D721Med (cell line): ENCODE results near the gene SLC11A1.

Source experiments
- DNase-seq: peaks from one replicate; pipeline ENCODE4 v3.0.0; 2011; ENCODE audit warnings: low spot score; ENCODE audit not compliant: insufficient read length
- FAIRE-seq: peaks from 2 replicates; lab custom pipeline; 2011; peaks lifted over from hg19 to GRCh38; lab: Jason Lieb, UNC
- CTCF ChIP-seq: IDR thresholded peaks from 2 replicates; pipeline ENCODE4 v1.5.1; 2012; ENCODE audit warnings: mild to moderate bottlenecking, control low read depth; ENCODE audit not compliant: insufficient read depth; ENCODE audit errors: missing control alignments

SLC11A1 gene

GRCh38 chr2:218371983-218372350 lies 10.1 kb upstream of the SLC11A1 start:
- DNase-seq = no peak
- FAIRE-seq = no peak

DNA sequence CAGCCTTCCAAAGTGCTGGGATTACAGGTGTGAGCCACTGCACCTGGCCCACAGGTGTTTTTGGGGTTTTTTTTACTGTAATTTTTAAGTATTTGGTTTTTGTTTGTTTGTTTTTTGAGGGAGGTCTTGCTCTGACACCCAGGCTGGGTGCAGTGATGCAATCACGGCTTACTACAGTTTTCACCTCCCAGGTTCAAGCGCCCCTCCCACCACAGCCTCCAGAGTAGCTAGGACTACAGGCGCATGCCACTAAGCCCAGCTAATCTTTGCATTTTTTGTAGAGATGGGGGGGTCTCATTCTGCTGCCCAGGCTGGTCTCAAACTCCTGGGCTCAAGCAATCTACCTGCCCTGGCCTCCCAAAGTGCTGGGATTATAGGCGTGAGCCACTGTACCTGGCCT lies 7.3 kb upstream of the SLC11A1 start:
- no peak for DNase-seq
- no peak for TF ChIP-seq CTCF
- FAIRE-seq = no peak

More at GRCh38 chr2:218371983-218372350, 10.1 kb upstream of the SLC11A1 start:
- TF ChIP-seq CTCF = no peak

- FAIRE-seq (no peak), DNase-seq (no peak)
- TF ChIP-seq CTCF = no peak
Observed at GRCh38 chr2:218375212-218375611, 6.9 kb upstream of the SLC11A1 start.

GRCh38 chr2:218378053-218378452 lies 4.0 kb upstream of the SLC11A1 start:
- FAIRE-seq (no peak), DNase-seq (no peak)
- no peak for TF ChIP-seq CTCF

DNA sequence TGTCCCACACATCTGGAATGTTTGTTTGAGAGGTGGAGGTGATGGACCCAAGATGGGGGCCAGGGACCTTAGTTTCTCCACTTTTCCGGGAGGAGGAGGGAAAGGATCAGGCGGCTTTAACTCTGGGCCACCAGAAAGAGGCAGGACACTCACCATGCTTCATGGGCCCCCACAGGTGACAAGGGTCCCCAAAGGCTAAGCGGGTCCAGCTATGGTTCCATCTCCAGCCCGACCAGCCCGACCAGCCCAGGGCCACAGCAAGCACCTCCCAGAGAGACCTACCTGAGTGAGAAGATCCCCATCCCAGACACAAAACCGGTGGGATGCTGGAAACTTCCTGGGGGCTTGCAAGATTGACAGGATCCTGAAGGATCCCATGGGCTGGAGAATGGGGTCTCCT lies 712 bp downstream of the SLC11A1 start:
- FAIRE-seq (no peak), DNase-seq (no peak)
- TF ChIP-seq CTCF = no peak

DNA sequence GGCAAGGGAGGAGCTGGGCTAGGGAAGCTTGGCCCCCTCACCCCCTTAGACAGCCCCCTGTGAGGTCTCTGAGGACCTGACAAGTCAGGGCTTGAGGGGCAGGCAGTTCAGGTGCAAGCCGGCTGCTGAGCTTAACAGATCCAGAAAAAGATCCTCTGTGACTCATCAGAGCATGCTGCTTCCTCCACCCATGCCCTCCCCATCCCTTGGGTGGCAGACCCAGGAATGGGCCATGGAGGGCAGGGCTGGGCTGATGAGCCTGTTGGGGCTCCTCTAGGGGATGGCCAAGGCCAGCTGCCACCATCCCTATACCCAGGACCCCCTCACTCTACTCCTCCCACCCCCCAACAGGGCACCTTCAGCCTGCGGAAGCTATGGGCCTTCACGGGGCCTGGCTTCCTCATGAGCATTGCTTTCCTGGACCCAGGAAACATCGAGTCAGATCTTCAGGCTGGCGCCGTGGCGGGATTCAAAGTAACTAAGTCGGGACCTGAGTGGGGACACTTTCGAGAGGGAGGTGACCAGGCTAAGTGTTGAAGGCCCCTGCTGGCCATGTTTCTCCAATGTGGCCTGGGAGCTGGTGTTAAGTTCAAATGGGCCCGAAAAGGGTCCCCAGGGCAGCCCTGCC lies 1.9 kb downstream of the SLC11A1 start:
- FAIRE-seq (no peak), DNase-seq (no peak)
- no peak for TF ChIP-seq CTCF

DNA sequence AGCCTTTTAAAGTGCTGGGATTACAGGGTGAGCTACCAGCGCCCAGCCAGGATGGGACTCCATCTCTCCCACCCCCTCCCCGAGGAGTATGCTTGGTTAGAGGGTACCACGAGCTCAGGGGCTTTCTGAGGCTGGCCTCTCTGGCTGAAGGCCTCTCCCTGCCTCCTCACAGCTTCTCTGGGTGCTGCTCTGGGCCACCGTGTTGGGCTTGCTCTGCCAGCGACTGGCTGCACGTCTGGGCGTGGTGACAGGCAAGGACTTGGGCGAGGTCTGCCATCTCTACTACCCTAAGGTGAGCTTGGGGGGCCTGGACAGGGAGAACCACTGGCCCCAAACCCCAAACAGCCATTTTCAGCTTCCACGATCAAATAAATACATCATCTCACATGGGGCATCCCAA lies 2.9 kb downstream of the SLC11A1 start:
- TF ChIP-seq CTCF = no peak
- FAIRE-seq = no peak
- no peak for DNase-seq
